WI38 (cell line): ENCODE results near the gene FITM2.

ENCODE experiments used
- H3K4me3 ChIP-seq: 2 replicates; pipeline ENCODE4 v1.5.1; 2011; ENCODE audit warnings: low read depth, mild to moderate bottlenecking, control low read depth, low read length
- TF ChIP-seq, protein P1 (sequence below): IDR thresholded peaks from 2 replicates; pipeline ENCODE4 v1.5.1; 2012; ENCODE audit warnings: low read depth, mild to moderate bottlenecking, control low read depth, low read length

FITM2 gene

DNA sequence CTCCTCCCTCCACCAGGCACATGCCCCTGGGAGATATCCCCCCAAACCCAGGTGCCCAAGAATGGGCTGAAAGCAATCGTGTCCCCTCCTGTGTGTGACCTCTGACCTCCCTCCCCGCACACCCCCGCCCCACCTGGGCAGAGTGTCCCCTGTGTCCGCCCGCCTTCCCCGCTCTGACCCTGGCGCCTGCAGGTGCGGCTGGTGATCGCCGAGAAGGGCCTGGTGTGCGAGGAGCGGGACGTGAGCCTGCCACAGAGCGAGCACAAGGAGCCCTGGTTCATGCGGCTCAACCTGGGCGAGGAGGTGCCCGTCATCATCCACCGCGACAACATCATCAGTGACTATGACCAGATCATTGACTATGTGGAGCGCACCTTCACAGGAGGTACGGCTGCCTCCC, 54.0 kb downstream of the FITM2 start:
- TF ChIP-seq, protein P1, sequence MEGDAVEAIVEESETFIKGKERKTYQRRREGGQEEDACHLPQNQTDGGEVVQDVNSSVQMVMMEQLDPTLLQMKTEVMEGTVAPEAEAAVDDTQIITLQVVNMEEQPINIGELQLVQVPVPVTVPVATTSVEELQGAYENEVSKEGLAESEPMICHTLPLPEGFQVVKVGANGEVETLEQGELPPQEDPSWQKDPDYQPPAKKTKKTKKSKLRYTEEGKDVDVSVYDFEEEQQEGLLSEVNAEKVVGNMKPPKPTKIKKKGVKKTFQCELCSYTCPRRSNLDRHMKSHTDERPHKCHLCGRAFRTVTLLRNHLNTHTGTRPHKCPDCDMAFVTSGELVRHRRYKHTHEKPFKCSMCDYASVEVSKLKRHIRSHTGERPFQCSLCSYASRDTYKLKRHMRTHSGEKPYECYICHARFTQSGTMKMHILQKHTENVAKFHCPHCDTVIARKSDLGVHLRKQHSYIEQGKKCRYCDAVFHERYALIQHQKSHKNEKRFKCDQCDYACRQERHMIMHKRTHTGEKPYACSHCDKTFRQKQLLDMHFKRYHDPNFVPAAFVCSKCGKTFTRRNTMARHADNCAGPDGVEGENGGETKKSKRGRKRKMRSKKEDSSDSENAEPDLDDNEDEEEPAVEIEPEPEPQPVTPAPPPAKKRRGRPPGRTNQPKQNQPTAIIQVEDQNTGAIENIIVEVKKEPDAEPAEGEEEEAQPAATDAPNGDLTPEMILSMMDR = no peak
- no peak overlapping the region for H3K4me3 ChIP-seq

DNA sequence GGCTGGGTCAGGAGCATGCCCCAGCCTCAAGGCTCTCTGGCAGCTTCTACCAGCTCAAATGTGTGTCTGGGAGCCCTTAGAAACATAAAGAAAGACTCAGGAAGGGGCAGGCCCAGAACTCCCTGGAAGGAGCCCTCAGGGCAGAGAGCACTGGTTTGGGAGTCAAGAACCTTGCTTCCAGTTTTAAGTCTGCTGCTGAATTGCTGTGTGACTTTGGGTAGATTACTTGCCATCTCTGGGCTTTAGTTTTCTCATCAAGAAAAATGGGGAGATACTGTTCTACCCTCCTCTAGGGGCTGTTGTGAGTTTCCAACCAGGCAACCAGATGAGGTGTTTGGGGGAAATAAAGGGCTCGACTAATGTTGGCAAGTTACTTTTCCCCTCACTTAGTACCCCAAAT, 55.1 kb downstream of the FITM2 start:
- no peak overlapping the region for H3K4me3 ChIP-seq
- TF ChIP-seq, protein P1 = no peak

DNA sequence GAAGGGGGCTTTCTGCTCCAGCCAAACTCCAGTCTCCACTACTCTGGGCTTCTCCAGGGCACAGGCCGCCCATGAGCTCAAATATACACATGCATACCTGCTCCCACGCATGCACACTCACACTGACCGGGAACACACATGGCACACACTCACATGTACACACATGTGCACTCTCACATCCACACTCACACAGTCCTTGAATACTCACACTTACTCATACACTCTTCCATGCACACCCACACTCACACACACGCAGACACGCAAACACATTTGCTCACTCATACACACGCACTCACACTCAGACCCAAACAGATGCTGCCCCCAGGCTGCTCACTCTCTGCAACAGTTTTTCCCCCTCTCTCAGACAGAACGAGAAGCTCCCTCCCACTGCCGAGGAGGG, 56.9 kb downstream of the FITM2 start:
- no peak overlapping the region for H3K4me3 ChIP-seq

DNA sequence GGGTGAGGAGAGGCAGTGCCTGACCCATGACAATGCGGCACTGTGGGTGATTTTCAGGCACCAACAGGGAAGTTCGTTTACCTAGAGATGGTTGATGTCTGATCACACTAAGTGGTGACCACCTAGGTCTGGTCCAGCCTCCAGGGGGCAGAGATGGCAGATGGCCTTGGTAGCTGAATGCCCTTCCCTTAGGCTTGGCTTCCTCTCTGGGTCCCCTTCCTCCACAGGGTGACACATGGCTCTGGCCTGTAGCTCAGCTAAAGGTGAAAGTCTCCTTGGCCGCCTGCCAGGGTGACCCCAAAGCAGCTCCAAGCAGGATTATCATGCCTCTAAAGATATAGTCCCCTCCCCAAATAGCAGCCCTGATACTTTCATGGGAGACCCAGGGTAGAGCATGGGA, 57.5 kb downstream of the FITM2 start:
- no peak overlapping the region for H3K4me3 ChIP-seq
- TF ChIP-seq, protein P1 = no peak

More for the DNA sequence above, 56.9 kb downstream of the FITM2 start:
- TF ChIP-seq, protein P1 = no peak
